HCT116 (cell line): ENCODE data around the gene CALML4. TPM values are rescaled to one million over a fixed set of nuclear protein-coding genes. Genes with fewer than 3 reads are reported as not detected.

Experiments used
- ATAC-seq: fragments of 200-7000 bp; cut with Tn5 transposase; 2 replicates; pipeline ENCODE4 v1.9.1; 2020; ENCODE audit warnings: mild to moderate bottlenecking, moderate library complexity
- BruUV-seq: library from RNA; stranded (reverse); fragments of 400-500 nt; replicated peaks from 2 replicates; lab custom pipeline; 2021; lab: Mats Ljungman, UMichigan
- CTCF ChIA-PET: fragments of 300-600 bp; sonication (Branson Sonifier 250); formaldehyde crosslinking; loops from one replicate; lab custom pipeline; 2021; ENCODE audit warnings: antibody characterized with exemption; lab: Charles Lee
- POLR2A ChIA-PET: fragments of 300-600, 350-600 bp; sonication (Branson Sonifier 250); formaldehyde crosslinking; loops from one replicate; lab custom pipeline; 2021; ENCODE audit warnings: antibody characterized with exemption; lab: Charles Lee
- RAD21 ChIA-PET, 2 experiments: fragments of 300-600 bp; sonication (Branson Sonifier 250); formaldehyde crosslinking; loops; one replicate each; lab custom pipeline; 2023; ENCODE audit warnings: low total read pairs in 2 of 2; ENCODE audit not compliant: uncharacterized antibody in 2 of 2, unreplicated experiment in 2 of 2, low non-redundant PET in 1 of 2; lab: Charles Lee
- DNase-seq: peaks from one replicate; pipeline ENCODE4 v3.0.0-alpha.2; 2010; ENCODE audit warnings: low read depth, low spot score
- H2AFZ ChIP-seq: fragments of 200-600 bp; shearing (Covaris generic), sonication (generic); 2 replicates; pipeline ENCODE4 v1.6.1; 2017; ENCODE audit warnings: low read depth, mixed run types, mixed read lengths, antibody characterized with exemption, low read length; ENCODE audit not compliant: poor library complexity, severe bottlenecking
- H3K27ac ChIP-seq: 2 replicates; pipeline ENCODE4 v1.5.1; 2012; ENCODE audit warnings: low read depth, low read length
- H3K27me3 ChIP-seq: fragments of 200-600 bp; sonication (generic); 2 replicates; pipeline ENCODE4 v1.6.1; 2016; ENCODE audit warnings: mixed run types, low read length, mixed read lengths; ENCODE audit not compliant: insufficient read depth
- H3K36me3 ChIP-seq, 2 experiments: fragments of 200-500 bp in 1 of 2; fragments of 200-600 bp in 1 of 2; sonication (Bioruptor generic) in 1 of 2; sonication (generic) in 1 of 2; 2 replicates each; pipeline versions ENCODE4 v1.5.1 to v1.6.1; 2014 to 2016; ENCODE audit warnings: low read length in 2 of 2, inconsistent platforms in 1 of 2, mixed read lengths in 1 of 2, mixed run types in 1 of 2; ENCODE audit not compliant: insufficient read depth in 2 of 2, control insufficient read depth in 1 of 2
- H3K4me1 ChIP-seq, 2 experiments: fragments of 200-600 bp in 1 of 2; sonication (generic) in 1 of 2; 2 replicates each; pipeline versions ENCODE4 v1.5.1 to v1.6.1; 2012 to 2017; ENCODE audit warnings: low read length in 2 of 2, inconsistent platforms in 1 of 2, mild to moderate bottlenecking in 1 of 2, mixed read lengths in 1 of 2, mixed run types in 1 of 2, moderate library complexity in 1 of 2; ENCODE audit not compliant: insufficient read depth in 2 of 2, control insufficient read depth in 1 of 2
- H3K4me2 ChIP-seq: fragments of 200-600 bp; sonication (generic); 2 replicates; pipeline ENCODE4 v1.6.1; 2017; ENCODE audit warnings: mixed run types, low read length, mixed read lengths
- H3K4me3 ChIP-seq, 2 experiments: fragments of 200-600 bp in 1 of 2; sonication (generic) in 1 of 2; replicated peaks in 1 of 2; 2 replicates each; pipeline ENCODE4 v1.5.1; 2011 to 2016; ENCODE audit warnings: low read length in 2 of 2, control low read depth in 1 of 2, low read depth in 1 of 2, mild to moderate bottlenecking in 1 of 2, mixed read lengths in 1 of 2, mixed run types in 1 of 2
- H3K79me2 ChIP-seq: fragments of 200-600 bp; sonication (generic); 2 replicates; pipeline ENCODE4 v1.6.1; 2017; ENCODE audit warnings: mild to moderate bottlenecking, mixed run types, low read length, moderate library complexity, mixed read lengths; ENCODE audit not compliant: insufficient read depth
- H3K9ac ChIP-seq: fragments of 200-600 bp; sonication (generic); 2 replicates; pipeline ENCODE4 v1.6.1; 2016; ENCODE audit warnings: low read length, mixed read lengths
- H3K9me2 ChIP-seq: fragments of 200-600 bp; sonication (generic), shearing (Covaris generic); 2 replicates; pipeline ENCODE4 v1.6.1; 2017; ENCODE audit warnings: mixed run types, mild to moderate bottlenecking, moderate library complexity; ENCODE audit not compliant: insufficient read depth
- H3K9me3 ChIP-seq, 2 experiments: fragments of 200-500 bp in 1 of 2; fragments of 200-600 bp in 1 of 2; sonication (Bioruptor generic) in 1 of 2; sonication (generic) in 1 of 2; 2 replicates each; pipeline ENCODE4 v1.6.1; 2014 to 2017; ENCODE audit warnings: low read length in 2 of 2, mixed read lengths in 2 of 2, inconsistent platforms in 1 of 2, low read depth in 1 of 2, mild to moderate bottlenecking in 1 of 2, mixed run types in 1 of 2, moderate library complexity in 1 of 2; ENCODE audit not compliant: control insufficient read depth in 1 of 2, insufficient read depth in 1 of 2
- H4K20me1 ChIP-seq: fragments of 200-600 bp; sonication (generic), shearing (Covaris generic); 2 replicates; pipeline ENCODE4 v1.6.1; 2017; ENCODE audit warnings: mixed run types, mild to moderate bottlenecking, moderate library complexity; ENCODE audit not compliant: insufficient read depth
- CEBPB ChIP-seq: IDR thresholded peaks from 2 replicates; pipeline ENCODE4 v1.6.1; 2012; ENCODE audit warnings: low read depth
- CTCF ChIP-seq, 3 experiments: fragments of 200-600 bp in 1 of 3; sonication (generic) in 1 of 3; IDR thresholded peaks in 2 of 3; conservative IDR thresholded peaks in 1 of 3; 2 replicates each; pipeline ENCODE4 v1.5.1; 2012 to 2017; ENCODE audit warnings: low read depth in 2 of 3, low read length in 2 of 3, antibody characterized with exemption in 1 of 3, borderline replicate concordance in 1 of 3, control low read depth in 1 of 3, mild to moderate bottlenecking in 1 of 3, mixed read lengths in 1 of 3, mixed run types in 1 of 3, moderate library complexity in 1 of 3; ENCODE audit not compliant: insufficient read depth in 1 of 3
- POLR2A ChIP-seq: IDR thresholded peaks from 2 replicates; pipeline ENCODE4 v1.7.0; 2011; ENCODE audit warnings: borderline replicate concordance; ENCODE audit not compliant: insufficient read depth, insufficient read length; ENCODE audit errors: extremely low read depth
- SP1 ChIP-seq: IDR thresholded peaks from 2 replicates; pipeline ENCODE4 v1.6.1; 2012; ENCODE audit warnings: low read depth
- TCF7L2 ChIP-seq: IDR thresholded peaks from 2 replicates; pipeline ENCODE4 v1.7.0; 2011; ENCODE audit warnings: borderline replicate concordance, inconsistent platforms; ENCODE audit not compliant: insufficient read depth, insufficient read length; ENCODE audit errors: extremely low read depth
- ZFX ChIP-seq: fragments of 450-650 bp; IDR thresholded peaks from 2 replicates; pipeline ENCODE4 v1.6.1; 2017
- intact Hi-C: fragments of 100-400 bp; cut with micrococcal nuclease; formaldehyde crosslinking; loops from 2 replicates; pipeline ENCODE4 v1.10.0; 2022
- total RNA-seq: library from RNA; stranded (reverse); gene quantifications from one replicate; pipeline ENCODE4 v1.2.1, GENCODE V29; 2021; ENCODE audit not compliant: unreplicated experiment
- TF ChIP-seq, protein P1 (sequence below): IDR thresholded peaks from 2 replicates; pipeline ENCODE4 v1.6.1; 2012; ENCODE audit warnings: low read depth

The CALML4 gene
- total RNA-seq, 1 experiment from 2014 or later: 8.5 TPM

- TF ChIP-seq SP1 (no peak), CEBPB (no peak), POLR2A (no peak)
- TF ChIP-seq, protein P1, sequence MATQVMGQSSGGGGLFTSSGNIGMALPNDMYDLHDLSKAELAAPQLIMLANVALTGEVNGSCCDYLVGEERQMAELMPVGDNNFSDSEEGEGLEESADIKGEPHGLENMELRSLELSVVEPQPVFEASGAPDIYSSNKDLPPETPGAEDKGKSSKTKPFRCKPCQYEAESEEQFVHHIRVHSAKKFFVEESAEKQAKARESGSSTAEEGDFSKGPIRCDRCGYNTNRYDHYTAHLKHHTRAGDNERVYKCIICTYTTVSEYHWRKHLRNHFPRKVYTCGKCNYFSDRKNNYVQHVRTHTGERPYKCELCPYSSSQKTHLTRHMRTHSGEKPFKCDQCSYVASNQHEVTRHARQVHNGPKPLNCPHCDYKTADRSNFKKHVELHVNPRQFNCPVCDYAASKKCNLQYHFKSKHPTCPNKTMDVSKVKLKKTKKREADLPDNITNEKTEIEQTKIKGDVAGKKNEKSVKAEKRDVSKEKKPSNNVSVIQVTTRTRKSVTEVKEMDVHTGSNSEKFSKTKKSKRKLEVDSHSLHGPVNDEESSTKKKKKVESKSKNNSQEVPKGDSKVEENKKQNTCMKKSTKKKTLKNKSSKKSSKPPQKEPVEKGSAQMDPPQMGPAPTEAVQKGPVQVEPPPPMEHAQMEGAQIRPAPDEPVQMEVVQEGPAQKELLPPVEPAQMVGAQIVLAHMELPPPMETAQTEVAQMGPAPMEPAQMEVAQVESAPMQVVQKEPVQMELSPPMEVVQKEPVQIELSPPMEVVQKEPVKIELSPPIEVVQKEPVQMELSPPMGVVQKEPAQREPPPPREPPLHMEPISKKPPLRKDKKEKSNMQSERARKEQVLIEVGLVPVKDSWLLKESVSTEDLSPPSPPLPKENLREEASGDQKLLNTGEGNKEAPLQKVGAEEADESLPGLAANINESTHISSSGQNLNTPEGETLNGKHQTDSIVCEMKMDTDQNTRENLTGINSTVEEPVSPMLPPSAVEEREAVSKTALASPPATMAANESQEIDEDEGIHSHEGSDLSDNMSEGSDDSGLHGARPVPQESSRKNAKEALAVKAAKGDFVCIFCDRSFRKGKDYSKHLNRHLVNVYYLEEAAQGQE: no peak
These were observed 4.7 kb upstream of the CALML4 start (continued) for GRCh38 chr15:68209735-68210408.

GRCh38 chr15:68209272-68209671 is 4.1 kb upstream of the CALML4 start:
- no peaks in the 10 kb centered on the region for H3K9me3 ChIP-seq
- ChIA-PET POLR2A (no interaction called here), RAD21 (no interaction called here), CTCF (no interaction called here)
- TF ChIP-seq, protein P1: no peak
- TF ChIP-seq CTCF (IDR thresholded peaks at IDR 0.05 in 2 of 3, conservative IDR thresholded peaks at IDR 0.05 in 1 of 3; ENCODE audit: borderline replicate concordance in 1 of 3, insufficient read depth in 1 of 3, low read depth in 2 of 3, low read length in 2 of 3) (no peak), TCF7L2 (no peak), SP1 (no peak), ZFX (no peak)
- no peaks in the 10 kb centered on the region for H4K20me1 ChIP-seq
- no peaks in the 10 kb centered on the region for H3K27me3 ChIP-seq
- H3K79me2 ChIP-seq: peaks cover 60% of the 10 kb centered on the region
- H3K27ac ChIP-seq: no peak overlapping the region
- intact Hi-C loops: no loop called here
- peaks cover 6 to 20% of the 10 kb centered on the region in 2 experiments; a peak in 3 of 4 replicates for H3K4me1 ChIP-seq
- H3K36me3 ChIP-seq: no peaks in the 10 kb centered on the region; a peak in 1 of 4 replicates
- H3K9me2 ChIP-seq: no peaks in the 10 kb centered on the region
- no peak overlapping the region for H3K4me3 ChIP-seq
- no peak for DNase-seq
- no peak overlapping the region for H3K4me2 ChIP-seq
- H3K9ac ChIP-seq: no peak overlapping the region
- ATAC-seq: no peak
- BruUV-seq: no TSS peak
- H2AFZ ChIP-seq: no peak overlapping the region
